MCF 10A (cell line): Measurements from ENCODE around the gene MAP2K5. TPM values are rescaled to one million over a fixed set of nuclear protein-coding genes. Genes with fewer than 3 reads are reported as not detected.

Experiments used
- BruUV-seq: library from RNA; stranded (reverse); fragments of 400-500 nt; replicated peaks from 2 replicates; lab custom pipeline; 2021; lab: Mats Ljungman, UMichigan
- CTCF ChIA-PET: fragments of 300-600 bp; sonication (Branson Sonifier 250); formaldehyde crosslinking; extraction: SDS; loops from one replicate; lab custom pipeline; 2021; ENCODE audit warnings: antibody characterized with exemption, inconsistent platforms; lab: Yijun Ruan, JAX
- POLR2A ChIA-PET: fragments of 300-600, 350-650 bp; sonication (Branson Sonifier 250); formaldehyde crosslinking; extraction: SDS; loops from one replicate; lab custom pipeline; 2020; ENCODE audit warnings: antibody characterized with exemption, inconsistent platforms; lab: Yijun Ruan, JAX
- DNase-seq: peaks from one replicate; pipeline ENCODE4 v3.0.0-alpha.2; 2018; ENCODE audit not compliant: unreplicated experiment
- H3K27ac Mint-ChIP-seq: one replicate; pipeline ENCODE4 v1.8.0; 2022; ENCODE audit warnings: mild to moderate bottlenecking, low read depth, mixed read lengths; ENCODE audit not compliant: unreplicated experiment
- H3K27me3 Mint-ChIP-seq: one replicate; pipeline ENCODE4 v1.8.0; 2022; ENCODE audit warnings: mixed read lengths; ENCODE audit not compliant: insufficient read depth, unreplicated experiment
- H3K36me3 Mint-ChIP-seq: one replicate; pipeline ENCODE4 v1.8.0; 2022; ENCODE audit warnings: mild to moderate bottlenecking, moderate library complexity, mixed read lengths; ENCODE audit not compliant: insufficient read depth, unreplicated experiment
- H3K4me1 Mint-ChIP-seq: one replicate; pipeline ENCODE4 v1.8.0; 2022; ENCODE audit warnings: mixed read lengths; ENCODE audit not compliant: insufficient read depth, unreplicated experiment
- H3K4me3 Mint-ChIP-seq: one replicate; pipeline ENCODE4 v1.8.0; 2022; ENCODE audit warnings: mild to moderate bottlenecking, moderate library complexity, mixed read lengths; ENCODE audit not compliant: unreplicated experiment
- H3K9me3 Mint-ChIP-seq: one replicate; pipeline ENCODE4 v1.8.0; 2022; ENCODE audit warnings: mixed read lengths; ENCODE audit not compliant: unreplicated experiment
- intact Hi-C: fragments of 100-400 bp; cut with micrococcal nuclease; formaldehyde crosslinking; loops from 2 replicates; pipeline ENCODE4 v1.14.1; 2022
- total RNA-seq: library from RNA; stranded (reverse); gene quantifications from 2 replicates; pipeline ENCODE4 v1.2.3, GENCODE V29; 2022
- TF ChIP-seq, protein P1 (sequence below): fragments of 200-600 bp; IDR thresholded peaks from one replicate; pipeline ENCODE4 v1.8.0; 2022; ENCODE audit warnings: antibody characterized with exemption, mild to moderate bottlenecking; ENCODE audit not compliant: unreplicated experiment

Gene MAP2K5
- total RNA-seq, 1 experiment from 2014 or later = 24.4 TPM

DNA sequence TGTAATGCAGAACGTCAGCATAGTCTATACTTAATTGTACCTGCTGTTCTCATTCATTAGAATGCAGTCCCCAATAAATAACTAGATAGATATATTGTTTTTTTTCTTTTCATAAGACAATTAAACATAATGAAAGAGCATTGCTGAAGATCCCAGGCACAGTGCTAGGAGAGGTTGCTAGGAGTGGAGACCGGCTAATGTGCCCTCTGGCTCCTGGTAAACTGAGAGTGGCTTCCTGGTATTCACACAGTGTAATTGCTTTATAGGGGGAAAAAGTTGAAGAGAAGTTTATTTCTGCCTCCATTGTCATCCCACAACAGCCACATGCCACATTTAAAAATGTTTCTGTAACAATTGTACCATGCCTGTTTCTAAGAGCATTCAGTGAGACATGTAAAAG lies 135.6 kb downstream of the MAP2K5 start:
- DNase-seq = no peak
- no peak overlapping the region for H3K27ac Mint-ChIP-seq
- no TSS peak for BruUV-seq
- intact Hi-C loops = no loop called here
- H3K4me3 Mint-ChIP-seq = no peak overlapping the region
- POLR2A ChIA-PET = no interaction called here
- TF ChIP-seq, protein P1, sequence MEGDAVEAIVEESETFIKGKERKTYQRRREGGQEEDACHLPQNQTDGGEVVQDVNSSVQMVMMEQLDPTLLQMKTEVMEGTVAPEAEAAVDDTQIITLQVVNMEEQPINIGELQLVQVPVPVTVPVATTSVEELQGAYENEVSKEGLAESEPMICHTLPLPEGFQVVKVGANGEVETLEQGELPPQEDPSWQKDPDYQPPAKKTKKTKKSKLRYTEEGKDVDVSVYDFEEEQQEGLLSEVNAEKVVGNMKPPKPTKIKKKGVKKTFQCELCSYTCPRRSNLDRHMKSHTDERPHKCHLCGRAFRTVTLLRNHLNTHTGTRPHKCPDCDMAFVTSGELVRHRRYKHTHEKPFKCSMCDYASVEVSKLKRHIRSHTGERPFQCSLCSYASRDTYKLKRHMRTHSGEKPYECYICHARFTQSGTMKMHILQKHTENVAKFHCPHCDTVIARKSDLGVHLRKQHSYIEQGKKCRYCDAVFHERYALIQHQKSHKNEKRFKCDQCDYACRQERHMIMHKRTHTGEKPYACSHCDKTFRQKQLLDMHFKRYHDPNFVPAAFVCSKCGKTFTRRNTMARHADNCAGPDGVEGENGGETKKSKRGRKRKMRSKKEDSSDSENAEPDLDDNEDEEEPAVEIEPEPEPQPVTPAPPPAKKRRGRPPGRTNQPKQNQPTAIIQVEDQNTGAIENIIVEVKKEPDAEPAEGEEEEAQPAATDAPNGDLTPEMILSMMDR = no peak
- H3K4me1 Mint-ChIP-seq = no peaks in the 10 kb centered on the region
- no peaks in the 10 kb centered on the region for H3K27me3 Mint-ChIP-seq
- H3K36me3 Mint-ChIP-seq = peaks cover 6% of the 10 kb centered on the region
- H3K9me3 Mint-ChIP-seq = no peaks in the 10 kb centered on the region
- CTCF ChIA-PET = no interaction called here

DNA sequence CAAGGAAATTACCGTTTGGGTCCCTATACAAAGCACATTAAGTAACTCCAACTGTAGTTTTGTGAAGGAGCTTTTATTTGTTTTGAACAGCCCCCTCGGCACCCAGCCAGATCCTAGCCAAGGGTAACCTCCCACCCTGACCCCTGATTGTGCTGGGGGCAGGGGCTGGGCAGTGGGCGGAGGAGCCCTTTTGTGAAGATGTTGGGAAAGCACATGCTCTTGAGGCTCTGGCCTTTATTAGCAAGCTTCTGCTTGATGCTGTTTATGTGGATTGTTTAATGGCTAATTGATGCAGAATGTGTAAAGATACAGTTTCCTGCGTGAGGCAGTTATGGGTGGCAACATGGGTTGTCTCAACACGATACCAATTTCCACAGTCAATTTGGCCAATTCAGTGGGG lies 136.5 kb downstream of the MAP2K5 start:
- POLR2A ChIA-PET = no interaction called here
- Mint-ChIP-seq H3K9me3 (no peaks in the 10 kb centered on the region), H3K4me3 (no peak overlapping the region), H3K36me3 (peaks cover 6% of the 10 kb centered on the region), H3K4me1 (no peaks in the 10 kb centered on the region), H3K27ac (no peak overlapping the region), H3K27me3 (no peaks in the 10 kb centered on the region)
- TF ChIP-seq, protein P1 = no peak
- CTCF ChIA-PET = no interaction called here
- no TSS peak for BruUV-seq
- intact Hi-C loops = no loop called here
- no peak for DNase-seq

DNA sequence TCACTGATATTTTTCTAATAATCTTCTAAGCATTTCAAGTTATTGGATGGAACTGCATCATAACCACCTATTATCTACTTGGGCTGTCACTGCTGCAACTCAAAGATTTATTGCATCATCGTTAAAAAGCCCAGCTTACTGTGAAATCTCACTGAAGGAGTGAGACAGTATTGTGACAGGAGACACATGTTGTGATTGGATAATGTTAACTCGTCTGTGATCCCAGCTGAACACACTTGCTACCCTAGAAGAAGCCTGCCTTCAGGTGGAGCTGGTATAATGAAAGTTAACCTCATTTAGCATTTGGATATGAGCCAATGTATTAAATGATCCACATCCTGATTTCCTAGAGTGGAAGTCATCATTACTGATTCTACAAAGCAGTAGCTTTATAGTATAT lies 138.1 kb downstream of the MAP2K5 start:
- no peaks in the 10 kb centered on the region for H3K4me1 Mint-ChIP-seq
- peaks cover 12% of the 10 kb centered on the region for H3K9me3 Mint-ChIP-seq
- POLR2A ChIA-PET = interaction anchor here (0.8 kb wide), 1 partner anchor 159 kb away, joined by 3 read pairs; no protein-coding TSS in a partner anchor
- CTCF ChIA-PET = interaction anchor here (0.6 kb wide), 1 partner anchor 1605 kb away, joined by 4 read pairs; no protein-coding TSS in a partner anchor
- TF ChIP-seq, protein P1 = no peak
- BruUV-seq = no TSS peak
- H3K4me3 Mint-ChIP-seq = no peak overlapping the region
- no peaks in the 10 kb centered on the region for H3K36me3 Mint-ChIP-seq
- no peaks in the 10 kb centered on the region for H3K27me3 Mint-ChIP-seq
- peak overlapping the region; percentile 11 for H3K27ac Mint-ChIP-seq
- intact Hi-C loops = no loop called here
- DNase-seq = peak; percentile 54

DNA sequence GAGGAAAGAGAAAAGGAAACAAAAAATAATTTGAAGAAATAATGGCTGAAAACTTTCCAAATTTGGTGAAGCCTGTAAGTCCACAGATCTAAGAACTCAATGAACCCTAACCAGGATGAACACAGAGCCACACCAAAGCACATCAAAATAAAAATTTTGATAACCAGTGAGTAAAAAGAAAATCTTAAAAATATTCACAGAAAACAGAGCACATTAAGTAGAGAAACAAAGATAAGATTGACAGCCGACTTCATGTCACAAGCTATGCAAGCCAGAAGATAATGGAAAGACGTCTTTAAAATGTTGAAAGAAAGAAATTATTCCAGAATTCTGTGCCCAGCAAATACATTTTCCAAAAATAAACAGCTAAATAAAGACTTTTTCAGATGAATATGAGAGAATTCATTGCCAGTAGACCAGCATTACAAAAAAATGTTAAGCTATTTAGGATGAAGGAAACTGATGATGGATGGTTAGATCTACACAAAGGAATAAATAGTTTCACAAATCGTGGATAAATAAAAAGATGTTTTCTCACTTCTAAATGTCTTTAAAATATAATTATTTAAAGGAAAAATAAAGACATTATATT lies 142.6 kb downstream of the MAP2K5 start:
- ChIA-PET POLR2A (interaction anchor here (0.6 to 0.7 kb wide), 3 partner anchors 8 to 79 kb away, joined by 3 read pairs; no protein-coding TSS in a partner anchor), CTCF (no interaction called here)
- no TSS peak for BruUV-seq
- Mint-ChIP-seq H3K36me3 (peaks cover 7% of the 10 kb centered on the region), H3K4me1 (no peaks in the 10 kb centered on the region), H3K4me3 (no peak overlapping the region), H3K27ac (no peak overlapping the region), H3K9me3 (peaks cover 18% of the 10 kb centered on the region), H3K27me3 (no peaks in the 10 kb centered on the region)
- TF ChIP-seq, protein P1 = no peak
- DNase-seq = peak; percentile 60
- intact Hi-C loops = no loop called here
